HG03439 (cell line): ENCODE measurements around the gene CORO6.

Source experiments
- ATAC-seq: cut with Tn5 transposase; IDR thresholded peaks from one replicate; pipeline ENCODE4 v1.9.1; 2021; ENCODE audit warnings: mild to moderate bottlenecking, moderate library complexity; ENCODE audit not compliant: unreplicated experiment

Gene CORO6

DNA sequence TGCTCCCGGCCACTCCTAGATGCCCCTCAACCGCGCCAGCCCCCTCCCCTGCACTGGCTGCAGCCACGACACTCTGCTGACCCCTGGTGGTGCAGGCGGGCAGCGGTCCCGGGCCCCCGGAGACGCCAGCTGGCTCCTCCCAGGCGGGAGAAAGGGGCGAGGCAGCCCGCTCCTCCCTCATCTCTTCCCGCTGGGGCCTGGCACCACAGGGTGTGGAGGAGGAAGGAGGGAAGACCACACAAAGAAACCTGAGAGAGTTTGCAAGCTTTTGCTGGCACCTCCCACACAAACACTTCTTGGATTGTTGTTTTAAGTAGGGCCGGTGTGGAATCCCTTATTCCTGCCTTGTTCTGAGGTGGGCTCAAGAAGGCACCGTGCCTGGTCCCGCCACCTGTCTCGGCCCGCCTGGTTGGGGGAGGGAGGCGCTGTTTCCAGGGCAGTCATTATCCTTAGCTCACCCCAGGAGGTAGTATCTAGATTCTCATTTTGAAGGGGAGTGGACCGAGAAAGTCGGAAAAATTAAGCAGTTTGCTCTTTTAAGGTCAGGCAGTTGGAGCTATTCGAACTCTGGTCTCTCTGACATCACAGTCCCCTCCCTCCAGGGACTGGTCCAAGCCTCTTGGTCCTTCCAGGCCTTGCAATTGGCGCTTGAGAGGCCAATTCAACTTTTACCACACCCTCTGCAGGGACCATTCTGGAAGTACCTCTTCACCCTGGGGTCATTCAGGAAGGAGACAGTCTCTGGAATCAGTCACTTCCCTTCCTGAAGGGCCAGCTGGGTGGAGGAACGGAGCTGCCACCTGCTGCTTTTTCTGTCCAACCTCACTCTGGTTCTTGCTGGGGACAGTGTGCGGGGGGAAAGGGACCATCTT is 30.7 kb downstream of the CORO6 start:
- ATAC-seq = no peak

DNA sequence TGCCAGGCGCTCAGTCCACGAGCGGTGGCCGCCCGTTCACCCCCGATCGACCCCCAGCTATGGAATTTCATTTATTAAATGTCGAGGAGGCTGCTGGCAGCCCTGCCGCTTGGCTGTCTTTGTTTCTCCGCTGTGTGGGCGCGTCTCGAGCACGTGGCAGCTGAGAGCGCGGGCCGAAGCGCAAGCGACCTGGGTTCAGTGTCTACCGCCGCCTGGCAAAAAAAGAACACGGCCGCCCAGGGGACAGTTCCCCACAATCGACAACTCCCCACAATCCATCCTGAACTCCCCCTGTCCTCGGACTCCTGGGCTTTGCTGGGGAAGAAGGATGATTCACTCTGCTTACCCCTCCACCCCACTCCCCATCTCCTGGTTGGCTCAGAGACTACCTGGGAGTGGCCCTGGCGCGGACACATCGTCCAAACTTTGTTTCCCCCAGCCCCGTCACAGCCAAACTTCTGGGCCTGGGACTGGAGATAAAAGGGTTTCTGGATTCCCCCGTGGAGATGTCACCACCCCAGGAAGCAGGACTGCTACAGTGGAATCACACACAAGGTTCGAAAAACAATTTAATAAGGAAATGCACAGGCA is 31.5 kb downstream of the CORO6 start:
- ATAC-seq = no peak

DNA sequence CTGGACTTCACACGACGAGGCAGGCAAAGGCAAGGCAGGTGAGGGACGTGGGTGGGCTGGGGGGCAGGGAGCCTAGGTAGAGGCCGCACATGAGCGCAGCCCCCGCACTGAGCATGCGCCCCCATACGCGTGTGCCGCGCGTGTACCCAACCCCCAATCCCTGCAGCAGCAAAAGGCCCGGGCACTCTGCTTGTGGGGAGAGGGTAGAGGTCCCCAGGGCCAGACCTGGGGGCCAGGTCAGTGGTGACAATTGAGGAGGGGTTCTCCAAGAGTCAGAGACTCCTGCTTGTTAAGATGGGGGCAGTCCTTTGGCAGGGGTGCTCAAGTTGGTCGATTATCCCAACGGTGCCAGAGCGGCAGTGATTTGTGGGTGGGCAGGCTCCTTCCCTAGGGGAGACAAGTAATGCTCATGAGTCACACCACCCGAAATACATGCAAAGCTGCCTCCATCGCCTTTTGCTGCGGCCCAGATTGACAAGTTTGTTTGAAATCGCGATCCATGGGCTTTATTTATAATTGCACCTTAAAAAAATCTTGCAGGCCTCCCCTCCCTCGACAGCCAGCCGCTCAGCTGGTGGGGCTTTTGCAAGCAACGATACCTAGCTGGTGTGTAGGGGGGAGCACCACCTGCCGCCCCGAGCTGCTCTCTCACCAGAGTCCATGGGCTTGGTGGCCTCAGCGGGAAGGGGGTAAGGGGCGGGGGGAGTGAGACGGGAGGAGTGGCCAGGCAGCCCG is 32.1 kb downstream of the CORO6 start:
- no peak for ATAC-seq

DNA sequence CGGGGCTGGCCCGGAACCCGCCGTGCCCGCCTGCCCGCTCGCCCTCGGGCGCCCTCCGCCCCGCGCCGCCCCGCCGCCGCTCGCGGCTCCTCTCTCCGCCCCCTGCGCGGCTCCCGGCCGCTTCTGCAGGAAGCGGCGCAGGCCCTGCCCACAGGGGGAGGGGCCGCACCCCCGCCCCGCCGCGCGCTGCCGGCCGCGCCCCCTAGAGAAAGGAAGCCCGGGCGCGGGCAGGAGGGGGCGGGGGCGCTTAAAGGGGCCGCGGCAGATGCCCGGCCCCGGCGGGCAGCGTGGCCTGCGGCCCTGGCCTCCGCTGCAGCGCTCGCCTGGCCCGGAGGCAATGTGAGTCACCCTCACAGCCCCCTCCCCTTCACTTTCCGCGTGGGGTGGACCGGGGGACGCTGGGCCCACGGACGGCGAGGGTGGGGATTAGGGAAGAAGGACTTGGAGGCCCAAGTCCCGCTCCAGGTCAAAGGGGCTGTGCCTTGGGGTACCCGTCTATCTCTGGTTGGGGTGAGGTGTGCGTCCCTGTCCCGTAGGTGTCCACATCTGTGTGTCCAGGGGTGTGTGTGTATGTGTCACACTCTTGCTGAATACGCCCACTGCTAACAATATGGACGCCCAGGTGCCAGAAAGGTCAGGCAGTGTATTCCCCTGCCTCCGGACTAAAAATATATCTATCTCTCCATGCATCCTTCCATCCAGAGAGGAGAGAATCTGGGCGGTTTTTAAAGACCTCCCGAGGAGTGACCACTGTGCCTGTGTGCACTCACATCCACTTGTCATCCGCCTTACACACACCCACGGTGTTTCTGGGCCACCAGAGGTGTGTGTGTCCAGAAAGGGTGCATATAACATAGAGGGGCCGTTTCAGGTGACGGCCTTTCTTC is 32.9 kb downstream of the CORO6 start, which contains the start of gene GIT1:
Gene GIT1 (minus strand): TSS at position 125 of the 887 bp plus-strand sequence. CDS start 270 bp downstream, outside the sequence.
- ATAC-seq = peak; percentile 44

DNA sequence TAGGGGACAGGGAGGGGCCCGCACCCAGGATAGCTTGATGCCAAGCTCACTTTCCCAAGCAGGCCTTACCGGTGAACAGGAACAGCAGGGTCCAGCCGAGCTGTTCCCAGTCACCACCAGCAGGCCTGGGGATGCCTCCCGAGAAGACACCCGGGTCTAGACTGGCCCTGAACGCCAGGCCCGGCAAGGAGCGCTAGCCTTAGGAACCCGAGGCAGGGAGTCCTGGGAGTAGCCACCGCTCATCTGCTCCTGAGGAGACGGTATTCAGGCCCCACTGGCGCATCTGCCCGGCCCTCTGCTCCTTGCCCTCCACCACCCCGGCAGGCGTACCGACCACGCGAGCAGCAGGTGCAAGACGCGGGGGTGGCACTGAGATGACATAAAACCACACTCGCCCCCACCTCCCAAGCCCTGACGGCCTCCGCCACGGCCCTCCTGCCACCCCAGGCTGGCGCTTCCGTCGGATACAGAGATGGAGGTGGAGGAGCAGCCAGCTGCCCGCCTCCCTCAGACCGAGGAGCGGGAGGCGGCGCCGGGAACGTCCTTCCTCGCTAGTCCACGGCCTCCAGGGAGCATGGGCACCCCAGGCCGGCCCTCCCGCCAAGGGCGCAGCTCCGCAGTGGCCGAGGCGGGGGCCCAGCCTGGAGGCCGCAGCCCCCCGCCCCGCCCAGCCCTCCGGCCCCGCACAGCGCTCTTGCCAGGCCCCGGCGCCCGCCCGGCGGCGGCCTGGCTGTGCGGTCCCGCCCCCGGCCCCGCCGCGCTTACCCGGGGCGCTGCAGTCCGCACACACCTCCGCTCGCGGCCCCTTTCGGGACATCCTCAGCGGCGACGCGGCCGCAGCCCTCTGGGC is 33.9 kb downstream of the CORO6 start:
- peak; percentile 12 for ATAC-seq

DNA sequence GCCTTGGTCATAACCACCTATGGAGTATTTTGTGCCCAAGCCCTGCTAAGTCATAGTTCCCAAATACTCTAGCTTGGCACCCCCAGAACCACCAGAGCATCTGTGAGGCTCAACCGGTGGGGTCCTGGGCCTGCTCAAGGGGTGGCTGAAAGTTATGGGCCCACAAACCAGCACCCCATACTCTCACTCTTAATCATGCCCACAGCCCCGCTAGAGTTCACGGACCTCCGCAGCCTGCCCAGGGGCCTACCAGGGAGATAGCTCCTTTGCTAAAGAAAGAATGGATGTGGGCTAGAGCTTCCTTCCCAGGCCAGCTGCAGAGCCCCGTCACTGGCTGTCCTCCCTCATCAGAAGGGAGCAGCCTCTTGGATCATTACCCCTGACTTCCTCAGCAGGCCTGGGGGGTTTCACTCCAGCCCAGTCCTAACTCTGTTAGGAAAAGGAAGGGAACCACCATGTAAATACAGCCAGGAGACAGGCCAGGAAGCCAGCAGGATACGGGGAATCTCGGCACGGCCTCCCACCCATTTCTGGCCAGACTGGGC is 34.6 kb downstream of the CORO6 start:
- no peak for ATAC-seq

DNA sequence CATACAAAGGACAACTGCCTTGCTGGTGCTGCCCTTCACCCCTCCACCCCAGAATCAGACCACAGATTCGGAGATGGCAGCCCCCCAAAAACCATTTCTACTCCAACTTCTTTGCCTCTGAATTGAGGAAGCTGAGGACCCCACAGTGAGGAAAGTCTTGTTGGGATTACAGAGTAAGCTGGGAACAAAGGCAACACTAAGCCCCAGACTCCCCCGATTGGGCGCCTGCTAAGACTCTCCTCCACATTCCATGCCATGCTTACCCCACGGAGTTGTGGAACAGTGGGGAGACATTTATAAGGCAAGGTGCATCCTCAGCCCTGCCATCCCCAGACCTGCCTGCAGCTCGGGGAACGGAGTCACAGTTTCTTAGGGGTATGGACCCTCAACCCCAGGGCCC is 35.1 kb downstream of the CORO6 start:
- no peak for ATAC-seq

DNA sequence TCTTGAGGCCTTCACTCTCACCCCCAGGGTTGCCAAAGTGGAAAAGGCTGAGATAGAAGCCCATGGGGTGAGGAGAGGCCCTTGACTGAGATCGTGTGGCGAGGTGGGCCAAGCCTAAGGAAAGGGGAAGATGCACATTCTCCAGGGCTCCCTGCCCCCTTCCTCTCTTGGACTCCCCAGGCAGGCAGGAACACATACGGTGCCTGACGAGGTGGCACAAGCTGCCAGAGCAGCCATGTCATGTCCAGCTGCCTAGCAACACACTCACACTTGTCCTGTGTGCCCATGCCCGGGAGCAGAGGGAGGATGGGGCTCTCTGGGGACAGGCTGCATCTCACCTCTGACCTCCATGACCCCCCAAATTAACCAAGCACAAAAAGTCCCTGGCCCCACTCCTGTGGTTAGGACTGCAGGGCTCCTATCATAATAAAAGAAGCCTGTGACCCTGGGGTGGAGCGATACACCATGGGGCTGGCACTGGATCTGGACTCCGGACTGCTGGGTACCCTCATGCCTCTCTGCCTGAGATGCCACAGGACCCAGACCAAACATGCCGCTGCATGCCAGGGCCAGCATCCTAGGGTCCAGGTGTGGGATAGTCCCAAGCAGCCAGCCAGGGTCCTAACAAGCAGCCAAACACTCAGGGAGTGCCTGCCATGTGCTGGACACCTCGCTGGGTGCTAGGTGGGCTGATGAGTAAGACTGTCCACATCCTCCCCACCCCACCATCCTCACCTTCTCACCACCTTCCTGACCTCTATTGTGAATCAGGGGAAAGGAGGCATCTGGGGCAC is 35.8 kb downstream of the CORO6 start:
- ATAC-seq = no peak

DNA sequence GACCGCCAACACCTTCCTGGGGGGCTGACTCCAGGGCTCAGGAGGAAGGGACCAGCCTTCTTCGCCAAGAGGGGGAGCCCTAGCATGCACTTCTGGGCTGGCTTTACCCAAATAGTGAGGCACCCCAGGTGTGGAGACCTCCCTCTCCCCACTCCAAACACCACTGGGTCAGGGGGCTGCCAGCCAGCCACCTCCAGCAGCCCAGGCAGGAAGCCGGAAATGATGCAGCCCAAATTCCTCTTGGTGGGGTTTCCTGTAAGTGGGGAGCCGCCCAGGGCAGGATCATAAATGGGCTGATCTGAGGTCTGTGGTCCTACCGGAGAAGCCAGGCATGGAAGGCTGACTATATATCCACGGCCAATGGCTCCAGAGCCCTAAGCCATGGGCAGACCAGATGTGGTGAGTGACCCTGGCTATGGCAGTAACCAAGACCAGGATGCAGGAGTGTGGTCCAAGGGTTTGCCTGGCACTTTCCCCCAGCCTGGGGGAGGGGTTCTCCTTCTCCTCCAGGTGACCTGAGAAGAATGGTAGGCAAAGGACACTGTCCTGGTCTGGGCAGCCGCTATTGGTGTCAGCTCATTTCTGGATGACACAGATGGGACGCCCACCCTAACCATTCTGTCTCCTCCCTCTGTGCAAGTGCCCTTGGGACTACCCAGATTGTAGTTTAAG is 37.5 kb downstream of the CORO6 start:
- no peak for ATAC-seq

DNA sequence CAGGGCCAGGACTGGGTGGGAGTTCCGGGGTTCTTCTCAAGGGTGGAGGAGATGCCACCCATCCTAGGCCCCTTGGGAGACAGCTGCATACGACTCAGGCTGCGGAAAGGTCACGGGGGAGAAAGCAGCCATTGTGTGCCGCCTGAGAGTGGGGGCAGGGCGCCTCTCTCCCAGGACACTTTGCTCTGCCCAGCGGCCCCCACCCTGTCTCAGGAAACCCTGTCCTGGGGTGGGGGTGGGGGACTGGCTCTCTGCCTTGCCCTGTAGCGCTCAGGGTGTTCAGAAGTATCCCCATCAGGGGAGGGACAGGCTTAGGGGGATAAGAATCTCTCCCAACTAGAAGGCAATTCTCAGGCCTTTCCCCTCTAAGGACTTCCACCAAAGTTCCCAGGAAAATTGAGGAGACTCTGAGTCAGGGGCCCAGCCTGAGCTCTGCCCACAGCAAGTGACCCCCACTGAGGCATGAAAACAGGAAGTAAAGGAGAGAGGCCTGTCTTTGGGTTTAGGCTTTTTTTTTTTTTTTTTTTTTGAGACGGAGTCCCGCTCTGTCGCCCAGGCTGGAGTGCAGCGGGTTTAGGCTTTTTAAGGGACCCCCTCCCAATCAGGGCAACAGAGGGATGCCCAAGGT is 38.1 kb downstream of the CORO6 start:
- no peak for ATAC-seq

DNA sequence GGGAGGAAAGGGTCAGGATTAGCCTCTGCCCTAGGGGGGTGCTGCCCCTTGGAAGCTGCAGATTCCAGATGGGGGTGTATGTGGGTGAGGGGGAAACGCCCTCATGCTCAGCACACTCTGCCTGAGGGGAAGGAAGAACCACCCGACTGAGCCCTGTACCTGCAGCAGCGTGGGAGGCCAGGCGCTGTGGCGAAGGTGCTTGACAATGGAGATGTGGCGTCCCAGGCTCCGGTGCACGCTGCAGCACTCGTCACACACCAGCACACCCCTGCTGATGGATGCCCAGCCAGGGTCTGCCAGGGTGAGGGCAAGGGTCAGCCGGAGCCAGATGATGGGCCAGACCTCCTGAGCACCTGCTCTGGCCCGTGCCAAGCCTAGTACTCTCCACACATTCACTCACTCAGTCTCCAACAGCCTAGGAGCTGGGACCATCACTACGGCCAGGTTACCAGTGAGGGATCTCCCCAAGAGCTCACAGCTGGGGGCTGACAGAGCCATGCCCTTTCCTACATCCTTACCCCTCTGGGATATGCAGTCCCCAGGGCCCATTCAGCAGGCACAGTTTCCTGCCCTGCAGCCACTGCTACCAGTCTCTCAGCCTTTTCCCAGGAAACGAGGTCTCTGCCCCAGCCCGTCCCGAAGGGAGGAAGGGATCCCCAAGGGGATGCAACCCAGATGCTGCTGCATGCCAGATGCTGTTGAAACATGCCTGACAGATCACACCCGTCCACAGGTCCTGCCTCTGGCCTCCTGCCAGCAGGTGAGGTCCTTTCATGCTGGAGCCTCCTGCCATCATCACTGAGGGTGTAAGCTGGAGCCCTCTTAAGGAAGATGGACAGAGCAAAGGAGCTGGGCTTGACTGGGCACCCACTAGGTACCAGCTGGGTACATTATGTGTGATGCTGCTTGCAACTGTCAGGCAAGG is 39.1 kb downstream of the CORO6 start:
- ATAC-seq = no peak

DNA sequence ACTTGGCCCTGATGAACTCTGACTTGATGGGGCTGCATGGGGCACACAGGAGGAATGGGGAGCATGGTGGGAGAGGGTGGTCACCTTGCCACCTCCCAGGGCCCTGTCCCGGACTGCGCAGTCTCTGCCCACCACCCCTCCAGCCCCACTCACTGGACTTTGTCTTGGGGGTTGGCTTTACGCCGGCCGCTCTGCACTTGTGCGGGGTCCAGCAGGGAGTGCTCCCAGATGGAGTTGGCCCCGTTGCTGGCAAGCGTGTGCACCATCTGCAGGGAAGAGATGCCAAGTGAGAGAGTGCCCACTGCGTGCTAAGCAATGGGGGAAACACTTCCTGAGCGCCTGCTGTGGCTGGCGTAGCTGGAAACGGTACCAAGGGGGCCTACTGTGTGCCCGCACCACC is 39.9 kb downstream of the CORO6 start:
- ATAC-seq = no peak

DNA sequence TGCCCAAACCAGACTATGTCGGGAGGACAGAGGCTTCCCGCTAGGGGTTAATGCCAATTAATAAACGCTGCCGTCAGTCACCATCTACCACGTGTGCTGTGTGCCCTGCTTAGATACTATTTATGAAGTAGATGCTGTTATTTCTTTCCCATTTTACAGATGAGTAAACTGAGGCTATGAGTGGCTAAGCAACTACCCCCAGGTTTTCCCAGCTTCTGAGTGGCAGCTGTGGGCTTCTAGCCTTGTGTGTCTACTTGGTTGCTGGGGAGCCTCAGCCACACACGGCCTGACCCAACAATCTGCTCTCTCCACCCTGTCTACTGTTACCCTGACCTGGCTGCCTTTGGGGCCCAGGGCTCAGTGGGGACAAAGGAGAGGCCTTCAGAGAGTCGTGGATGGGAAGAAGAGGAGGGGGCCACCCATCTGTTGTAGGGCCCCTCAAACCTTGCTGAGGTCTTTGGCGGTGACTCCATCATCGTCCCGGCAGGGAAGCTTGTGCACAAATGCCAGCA is 40.4 kb downstream of the CORO6 start:
- ATAC-seq = no peak

DNA sequence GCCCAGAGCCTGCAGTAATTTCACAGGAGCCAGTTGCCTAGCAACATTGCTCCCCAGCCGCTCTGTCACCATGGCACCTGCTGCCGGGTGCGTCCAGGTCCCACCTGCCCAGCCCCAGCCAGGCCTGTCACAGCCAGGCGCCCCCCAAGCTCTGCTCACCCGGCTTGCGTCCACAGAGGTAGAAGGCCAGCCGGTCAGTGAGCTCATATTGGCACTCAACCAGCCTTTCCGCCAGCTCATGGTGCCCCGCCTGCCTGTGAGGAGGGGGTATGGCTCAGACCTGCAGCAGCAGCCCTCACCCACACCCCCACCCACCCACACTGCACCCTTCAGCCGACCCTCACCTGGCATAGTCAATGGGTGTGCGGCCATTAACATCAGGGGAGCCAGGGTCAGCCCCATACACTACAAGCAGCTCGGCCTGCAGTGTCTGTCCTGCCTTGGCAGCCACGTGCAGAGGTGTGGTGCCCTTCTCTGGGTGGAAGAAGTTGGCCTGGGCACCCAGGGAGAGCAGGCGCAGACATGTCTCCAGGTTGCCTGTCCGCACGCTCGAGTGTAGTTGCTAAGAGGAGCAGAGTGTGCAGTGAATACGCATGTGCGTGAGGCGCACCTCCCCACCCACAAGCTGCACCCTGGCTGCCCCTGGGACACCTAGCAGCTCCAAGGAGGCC is 41.0 kb downstream of the CORO6 start:
- no peak for ATAC-seq

DNA sequence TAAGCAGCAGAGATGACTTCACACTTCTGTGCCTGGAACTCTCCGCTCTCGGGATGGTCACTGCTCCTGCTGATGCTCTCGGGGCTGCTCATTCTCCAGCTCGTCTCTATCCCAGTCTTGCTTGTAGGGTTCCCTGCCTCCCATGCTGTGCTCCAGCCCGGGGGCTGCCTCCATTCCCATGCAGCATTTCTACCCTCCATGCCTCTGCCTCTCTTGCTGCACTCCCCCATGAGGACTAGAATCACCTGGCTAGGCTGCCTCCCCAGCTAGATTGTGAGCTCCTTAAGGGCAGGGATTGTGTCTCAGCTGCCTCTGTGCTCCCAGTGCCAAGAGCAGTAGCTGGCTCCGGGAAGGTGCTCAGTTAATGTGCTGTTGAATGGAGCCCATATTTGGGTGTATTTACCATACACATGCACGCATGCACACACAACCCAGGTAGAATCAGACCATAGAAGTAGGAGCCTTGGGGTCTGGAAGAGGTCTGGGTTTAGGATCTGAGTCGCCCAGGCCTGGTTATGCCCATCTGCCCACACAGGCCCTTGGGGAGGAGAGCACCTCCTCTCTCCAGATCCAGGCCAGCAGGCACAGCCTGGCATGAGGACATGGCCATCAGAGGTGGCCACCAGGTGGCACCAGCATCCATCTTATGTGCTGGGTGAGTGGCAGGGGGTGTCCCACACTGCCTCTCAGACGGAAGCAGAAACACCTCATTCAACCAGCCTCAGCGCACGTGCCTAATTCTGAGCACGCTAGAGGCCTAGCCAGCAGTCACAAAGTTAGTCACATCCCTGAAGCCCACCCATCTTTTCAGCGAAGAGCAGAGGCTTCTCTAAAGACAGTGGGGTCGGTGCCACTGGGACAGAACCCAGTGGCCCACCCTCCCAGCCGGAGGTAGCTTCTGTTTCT is 42.6 kb downstream of the CORO6 start:
- ATAC-seq = peak; percentile 57
